Right atrium auricular region (tissue), 2 donors: ENCODE measurements around the gene TMEM53. TPM values are rescaled to one million over a fixed set of nuclear protein-coding genes. Genes with fewer than 3 reads are reported as not detected.

Experiments used
- DNase-seq: peaks from one replicate; pipeline ENCODE4 v3.0.0-alpha.2; 2019; ENCODE audit warnings: low spot score
- H3K27ac ChIP-seq, 2 donors: fragments of 200-600 bp; sonication (generic); 1 replicate in 1 of 2; 2 replicates in 1 of 2; pipeline ENCODE4 v1.5.1; 2016 to 2019
- H3K27me3 ChIP-seq, 2 donors: fragments of 200-600 bp; sonication (generic); one replicate each; pipeline versions ENCODE4 v1.5.1 to v1.6.0; 2017 to 2019
- H3K36me3 ChIP-seq: fragments of 200-600 bp; sonication (generic); one replicate; pipeline ENCODE4 v1.5.1; 2016
- H3K4me1 ChIP-seq, 2 donors: fragments of 200-600 bp; sonication (generic); one replicate each; pipeline versions ENCODE4 v1.5.1 to v1.6.0; 2017 to 2019
- H3K4me3 ChIP-seq, 2 donors: fragments of 200-600 bp; sonication (generic); 1 replicate in 1 of 2; 2 replicates in 1 of 2; pipeline ENCODE4 v1.5.1; 2017 to 2019; ENCODE audit warnings: mild to moderate bottlenecking in 1 of 2, moderate library complexity in 1 of 2
- H3K9me3 ChIP-seq, 2 donors: fragments of 200-600 bp; sonication (generic); one replicate each; pipeline ENCODE4 v1.5.1; 2019
- total RNA-seq, 2 donors: library from RNA; depleted of rRNA; stranded (reverse); fragments of >200 nt; gene quantifications; one replicate each; pipeline ENCODE4 v1.1.0, GENCODE V29; 2016
- TF ChIP-seq, protein P1 (sequence below), 2 donors: fragments of 200-600 bp; sonication (generic); IDR thresholded peaks; one replicate each; pipeline ENCODE4 v1.5.1; 2019; ENCODE audit warnings: antibody characterized with exemption in 2 of 2

TMEM53 gene
- total RNA-seq, 2 donors from 2014 or later, result 8.3 to 13.1 TPM

DNA sequence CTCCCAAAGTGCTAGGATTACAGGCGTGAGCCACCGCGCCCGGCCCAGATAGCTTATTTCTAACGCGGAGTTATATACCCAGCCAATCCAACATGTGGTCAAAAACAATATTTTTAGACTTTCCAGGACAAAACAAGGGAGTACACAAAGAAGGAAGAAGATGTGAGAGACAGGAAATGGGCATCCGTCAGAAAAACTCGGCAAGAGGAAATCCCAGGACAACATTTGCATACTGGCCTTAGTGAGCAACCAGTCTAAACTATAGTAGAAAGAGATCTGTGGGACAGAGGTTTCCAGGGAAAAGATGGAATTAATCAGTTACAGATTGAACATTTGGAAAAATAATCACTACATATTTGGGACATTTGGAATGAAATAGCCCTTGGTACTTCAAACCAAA, 11.6 kb upstream of the TMEM53 start:
- Histone ChIP-seq H3K4me1 (no peaks in the 10 kb centered on the region), H3K27ac (no peak overlapping the region), H3K9me3 (no peaks in the 10 kb centered on the region), H3K4me3 (no peak overlapping the region), H3K27me3 (no peaks in the 10 kb centered on the region), H3K36me3 (no peaks in the 10 kb centered on the region)
- TF ChIP-seq, protein P1, sequence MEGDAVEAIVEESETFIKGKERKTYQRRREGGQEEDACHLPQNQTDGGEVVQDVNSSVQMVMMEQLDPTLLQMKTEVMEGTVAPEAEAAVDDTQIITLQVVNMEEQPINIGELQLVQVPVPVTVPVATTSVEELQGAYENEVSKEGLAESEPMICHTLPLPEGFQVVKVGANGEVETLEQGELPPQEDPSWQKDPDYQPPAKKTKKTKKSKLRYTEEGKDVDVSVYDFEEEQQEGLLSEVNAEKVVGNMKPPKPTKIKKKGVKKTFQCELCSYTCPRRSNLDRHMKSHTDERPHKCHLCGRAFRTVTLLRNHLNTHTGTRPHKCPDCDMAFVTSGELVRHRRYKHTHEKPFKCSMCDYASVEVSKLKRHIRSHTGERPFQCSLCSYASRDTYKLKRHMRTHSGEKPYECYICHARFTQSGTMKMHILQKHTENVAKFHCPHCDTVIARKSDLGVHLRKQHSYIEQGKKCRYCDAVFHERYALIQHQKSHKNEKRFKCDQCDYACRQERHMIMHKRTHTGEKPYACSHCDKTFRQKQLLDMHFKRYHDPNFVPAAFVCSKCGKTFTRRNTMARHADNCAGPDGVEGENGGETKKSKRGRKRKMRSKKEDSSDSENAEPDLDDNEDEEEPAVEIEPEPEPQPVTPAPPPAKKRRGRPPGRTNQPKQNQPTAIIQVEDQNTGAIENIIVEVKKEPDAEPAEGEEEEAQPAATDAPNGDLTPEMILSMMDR (IDR thresholded peaks at IDR 0.05), result no peak
- DNase-seq, result no peak

DNA sequence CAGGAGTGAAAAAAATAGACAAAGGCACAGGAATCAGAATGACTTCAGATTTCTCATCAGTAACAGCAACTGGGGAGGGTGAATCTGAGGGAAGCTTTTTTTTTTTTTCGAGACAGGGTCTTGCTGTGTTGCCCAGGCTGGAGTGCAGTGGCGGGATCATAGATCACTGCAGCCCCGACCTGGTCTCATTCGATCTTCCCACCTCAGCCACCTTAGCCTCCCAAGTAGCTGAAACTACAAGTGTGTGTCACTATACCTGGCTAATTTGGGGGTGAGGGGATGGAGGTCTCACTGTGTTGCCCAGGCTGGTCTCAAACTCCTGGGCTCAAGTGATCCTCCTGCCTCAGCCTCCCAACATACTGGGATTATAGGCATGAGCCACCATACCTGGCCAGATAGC, 10.9 kb upstream of the TMEM53 start:
- H3K27ac ChIP-seq, result no peak overlapping the region
- H3K4me3 ChIP-seq, result no peak overlapping the region
- TF ChIP-seq, protein P1 (IDR thresholded peaks at IDR 0.05), result no peak
- H3K27me3 ChIP-seq, result no peaks in the 10 kb centered on the region
- H3K9me3 ChIP-seq, result no peaks in the 10 kb centered on the region
- no peaks in the 10 kb centered on the region for H3K36me3 ChIP-seq
- no peak for DNase-seq
- H3K4me1 ChIP-seq, result no peaks in the 10 kb centered on the region

DNA sequence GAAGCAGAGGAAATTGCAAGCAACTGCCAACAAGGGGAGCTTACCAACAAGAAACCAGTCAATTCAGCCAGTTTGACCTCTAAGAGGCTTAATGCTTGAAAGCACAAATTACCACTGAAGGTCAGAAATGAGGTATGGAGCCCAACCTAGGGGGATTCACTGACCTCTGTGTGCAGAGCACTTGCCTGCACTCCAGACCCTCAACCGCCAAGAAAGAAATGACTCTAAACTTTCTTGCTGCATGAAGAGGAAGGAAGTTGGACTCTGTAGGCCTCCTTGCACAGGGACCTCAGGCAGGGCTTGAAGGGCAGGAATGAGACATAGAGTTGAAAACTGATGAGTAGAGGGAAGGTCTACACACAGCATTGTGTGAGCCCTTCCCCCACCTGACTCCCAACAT, 10.2 kb upstream of the TMEM53 start:
- H3K4me1 ChIP-seq, result no peaks in the 10 kb centered on the region
- H3K27me3 ChIP-seq, result no peaks in the 10 kb centered on the region
- H3K36me3 ChIP-seq, result no peaks in the 10 kb centered on the region
- H3K9me3 ChIP-seq, result no peaks in the 10 kb centered on the region
- no peak overlapping the region for H3K4me3 ChIP-seq
- TF ChIP-seq, protein P1 (IDR thresholded peaks at IDR 0.05), result no peak
- H3K27ac ChIP-seq, result no peak overlapping the region
- no peak for DNase-seq

DNA sequence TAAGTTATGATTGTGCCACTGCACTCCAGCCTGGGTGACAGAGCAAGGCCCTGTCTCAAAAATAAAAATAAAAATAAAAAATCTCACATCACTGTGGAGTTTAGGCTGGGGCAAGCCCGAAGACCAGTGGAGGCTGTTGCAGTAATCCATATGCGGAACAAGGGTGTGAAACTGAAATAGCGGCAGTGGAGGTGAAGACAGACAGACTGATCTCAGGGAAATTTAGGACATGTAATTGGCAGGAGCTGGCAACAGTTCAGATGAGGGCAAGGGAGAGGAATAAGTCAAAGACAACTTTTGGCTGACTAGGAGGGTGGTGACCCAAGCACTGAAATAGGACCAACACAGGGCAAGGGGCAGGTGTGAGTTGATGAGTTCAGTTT, 8.6 kb upstream of the TMEM53 start:
- no peak overlapping the region for H3K4me3 ChIP-seq
- no peak for DNase-seq
- no peaks in the 10 kb centered on the region for H3K36me3 ChIP-seq
- H3K27me3 ChIP-seq, result no peaks in the 10 kb centered on the region
- TF ChIP-seq, protein P1 (IDR thresholded peaks at IDR 0.05), result no peak
- peaks cover 0 to 7% of the 10 kb centered on the region in 2 donors for H3K4me1 ChIP-seq
- H3K9me3 ChIP-seq, result no peaks in the 10 kb centered on the region
- H3K27ac ChIP-seq, result no peak overlapping the region

DNA sequence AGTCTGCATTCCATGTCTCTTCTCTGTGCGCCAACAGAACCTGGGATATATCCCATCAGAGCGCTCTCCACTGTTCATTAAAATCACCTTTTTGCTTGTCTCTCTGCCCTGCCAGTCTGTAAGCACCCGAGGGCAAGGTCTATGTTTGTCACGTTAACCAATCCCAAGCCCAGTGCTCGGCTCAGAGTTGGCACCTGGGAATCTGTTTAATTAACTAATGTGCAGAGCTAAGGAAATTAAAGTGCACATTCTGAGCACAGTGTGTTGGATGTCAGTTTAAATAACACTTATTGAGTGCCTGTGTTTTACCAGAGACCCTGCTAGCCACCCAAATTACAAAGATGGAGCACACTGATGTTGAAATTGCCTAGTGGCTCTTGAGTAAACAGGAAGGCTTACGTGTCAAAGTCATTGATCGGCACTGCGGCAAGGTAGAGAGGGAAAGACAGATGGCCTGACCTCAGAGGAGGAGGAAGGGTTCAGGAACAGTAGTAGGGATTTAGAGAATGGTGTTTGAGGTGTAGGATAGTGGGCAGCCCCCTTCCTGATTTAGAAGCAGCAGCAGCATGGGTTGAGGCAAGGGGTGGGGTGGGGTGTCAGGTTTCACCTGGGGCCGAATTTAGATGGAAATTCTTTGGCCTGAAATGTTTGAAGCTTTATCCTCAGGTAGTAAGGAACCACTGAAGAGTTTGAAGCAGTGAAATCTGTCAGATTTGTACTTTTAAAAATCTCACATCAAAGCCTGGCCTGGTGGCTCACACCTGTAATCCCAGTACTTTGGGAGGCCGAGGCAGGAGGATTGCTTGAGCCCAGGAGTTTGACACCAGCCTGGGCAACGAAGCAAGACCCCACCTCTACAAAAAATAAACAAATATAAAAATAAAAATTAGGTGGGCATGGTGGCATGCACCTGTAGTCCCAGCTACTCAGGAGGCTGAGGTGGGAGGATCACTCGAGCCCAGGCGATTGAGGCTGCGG, 7.9 kb upstream of the TMEM53 start:
- peaks cover 0 to 9% of the 10 kb centered on the region in 2 donors for H3K4me1 ChIP-seq
- no peaks in the 10 kb centered on the region for H3K9me3 ChIP-seq
- H3K27ac ChIP-seq, result no peak overlapping the region
- no peak for DNase-seq
- TF ChIP-seq, protein P1 (IDR thresholded peaks at IDR 0.05), result no peak
- no peak overlapping the region for H3K4me3 ChIP-seq
- no peaks in the 10 kb centered on the region for H3K36me3 ChIP-seq
- no peaks in the 10 kb centered on the region for H3K27me3 ChIP-seq
